HG02759 (cell line): ENCODE measurements around the gene RNGTT.

Experiments used
- ATAC-seq: cut with Tn5 transposase; IDR thresholded peaks from one replicate; pipeline ENCODE4 v1.9.1; 2021; ENCODE audit warnings: mild to moderate bottlenecking, moderate library complexity; ENCODE audit not compliant: unreplicated experiment

RNGTT gene

DNA sequence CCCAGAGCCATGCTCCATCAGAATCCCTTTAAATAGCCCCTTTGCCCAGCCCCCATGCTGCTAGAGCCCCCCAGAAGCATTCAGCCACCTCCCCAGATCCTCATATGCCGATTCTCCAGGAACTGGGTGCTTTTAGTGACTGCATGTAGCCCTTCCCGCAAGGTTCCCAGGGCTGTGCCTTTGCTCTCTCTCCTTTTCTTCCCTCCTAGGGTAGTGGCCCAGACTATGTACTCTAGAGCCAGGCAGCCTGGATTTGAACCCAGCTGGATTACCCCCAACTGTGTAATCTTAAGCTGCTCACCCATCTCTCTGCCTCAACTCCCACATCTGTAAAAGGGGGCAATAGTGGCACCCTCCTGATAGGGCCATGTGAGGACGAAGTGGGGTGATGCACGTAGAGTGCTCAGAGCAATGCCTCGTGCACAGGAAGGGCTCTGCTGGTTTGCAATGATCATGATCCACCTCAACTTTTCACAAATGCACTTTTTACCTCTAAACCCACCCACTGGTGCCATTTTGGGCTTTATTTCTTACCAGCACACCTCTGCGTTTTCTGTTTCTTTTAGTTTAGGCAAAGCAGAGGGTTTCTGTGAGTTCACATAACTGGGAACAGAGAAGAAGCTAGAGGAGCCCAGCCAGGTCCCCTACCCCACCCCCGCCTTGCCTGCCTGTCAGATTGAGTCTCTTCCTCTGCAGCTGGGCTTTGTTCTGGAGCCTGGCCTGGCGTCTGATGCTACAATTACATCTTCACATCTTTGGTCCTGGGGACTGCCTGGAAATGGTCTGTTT lies 396.5 kb downstream of the RNGTT start:
- no peak for ATAC-seq

GRCh38 chr6:88565836-88566235 lies 397.6 kb downstream of the RNGTT start:
- no peak for ATAC-seq

DNA sequence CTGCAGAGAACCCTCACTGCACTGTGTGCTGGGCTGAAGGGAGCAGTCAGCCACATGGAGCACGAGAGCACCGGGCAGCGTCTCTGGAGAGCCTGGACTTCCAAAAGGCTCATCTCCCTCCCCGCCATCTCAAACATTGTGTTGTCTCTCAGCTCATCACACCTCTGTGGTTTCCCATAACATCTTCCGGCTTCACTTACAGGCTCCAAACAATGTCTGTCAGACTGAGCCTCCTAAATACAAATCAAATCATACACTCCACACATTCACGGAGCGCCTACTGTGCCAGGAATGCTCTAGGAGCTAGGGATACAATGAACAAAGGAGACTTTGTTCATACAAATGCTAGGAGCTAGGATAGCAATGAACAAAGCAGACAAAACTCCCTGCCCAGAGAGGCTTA lies 398.0 kb downstream of the RNGTT start:
- no peak for ATAC-seq

GRCh38 chr6:88563277-88563625 lies 400.2 kb downstream of the RNGTT start:
- no peak for ATAC-seq

GRCh38 chr6:88562353-88563276 lies 400.8 kb downstream of the RNGTT start:
- ATAC-seq: no peak

DNA sequence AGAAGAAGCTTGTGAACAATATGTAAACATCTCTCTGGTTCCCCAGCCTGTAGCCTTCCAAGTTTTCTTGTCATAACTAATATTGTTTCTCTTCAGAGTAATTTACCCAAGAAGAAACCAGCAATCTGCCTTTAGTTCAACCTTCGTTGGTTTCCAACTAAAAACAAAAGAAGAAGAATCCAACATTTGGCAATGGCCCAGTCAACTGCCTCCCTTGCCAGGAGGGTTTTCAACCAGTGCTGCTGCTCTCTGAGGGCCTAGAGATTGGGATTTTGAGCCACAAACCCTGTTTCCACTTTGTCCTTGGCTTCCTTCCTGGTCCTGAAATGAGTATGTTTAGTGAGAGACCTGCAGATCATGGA lies 401.5 kb downstream of the RNGTT start:
- ATAC-seq: no peak

- no peak for ATAC-seq
These were observed 402.1 kb downstream of the RNGTT start for GRCh38 chr6:88561034-88561953.
